Measurements from ENCODE around the gene OPTN. TPM values are rescaled to one million over a fixed set of nuclear protein-coding genes. Genes with fewer than 3 reads are reported as not detected.

OPTN gene
- total RNA-seq, 3 donors from 2014 or later (not counting 1 experiment from before 2014, with no cell fraction given) = 140 to 177 (median 161) TPM

- no peak for ATAC-seq
- H3K9me3 Mint-ChIP-seq = no peaks in the 10 kb centered on the region
- Histone ChIP-seq H3K4me1 (ENCODE audit: control insufficient read depth, insufficient read depth, low read length) (peaks cover 9% of the 10 kb centered on the region), H3K27me3 (ENCODE audit: control insufficient read depth, insufficient read depth, low read length) (no peaks in the 10 kb centered on the region), H3K9me3 (ENCODE audit: control insufficient read depth, insufficient read depth, low read length) (no peaks in the 10 kb centered on the region), H3K27ac (ENCODE audit: low read length) (no peak overlapping the region), H3K4me3 (ENCODE audit: low read length) (no peak overlapping the region), H3K36me3 (ENCODE audit: control insufficient read depth, insufficient read depth, low read length) (no peaks in the 10 kb centered on the region)
- no peaks in the 10 kb centered on the region for H3K36me3 Mint-ChIP-seq
- no peak overlapping the region for H3K27ac Mint-ChIP-seq
- peaks cover 21 to 27% of the 10 kb centered on the region in 2 donors for H3K4me1 Mint-ChIP-seq
- no peak overlapping the region for H3K4me3 Mint-ChIP-seq
- no peak for DNase-seq
- intact Hi-C loops (cut with micrococcal nuclease) = loop anchor here (5.0 kb wide), 2 partner anchors 67 to 188 kb away; no protein-coding TSS in a partner anchor
- whole genome bisulfite sequencing (ENCODE audit: insufficient coverage) = 94% methylated on average over 3 of the region's 3 CpGs
- TF ChIP-seq, protein P1, sequence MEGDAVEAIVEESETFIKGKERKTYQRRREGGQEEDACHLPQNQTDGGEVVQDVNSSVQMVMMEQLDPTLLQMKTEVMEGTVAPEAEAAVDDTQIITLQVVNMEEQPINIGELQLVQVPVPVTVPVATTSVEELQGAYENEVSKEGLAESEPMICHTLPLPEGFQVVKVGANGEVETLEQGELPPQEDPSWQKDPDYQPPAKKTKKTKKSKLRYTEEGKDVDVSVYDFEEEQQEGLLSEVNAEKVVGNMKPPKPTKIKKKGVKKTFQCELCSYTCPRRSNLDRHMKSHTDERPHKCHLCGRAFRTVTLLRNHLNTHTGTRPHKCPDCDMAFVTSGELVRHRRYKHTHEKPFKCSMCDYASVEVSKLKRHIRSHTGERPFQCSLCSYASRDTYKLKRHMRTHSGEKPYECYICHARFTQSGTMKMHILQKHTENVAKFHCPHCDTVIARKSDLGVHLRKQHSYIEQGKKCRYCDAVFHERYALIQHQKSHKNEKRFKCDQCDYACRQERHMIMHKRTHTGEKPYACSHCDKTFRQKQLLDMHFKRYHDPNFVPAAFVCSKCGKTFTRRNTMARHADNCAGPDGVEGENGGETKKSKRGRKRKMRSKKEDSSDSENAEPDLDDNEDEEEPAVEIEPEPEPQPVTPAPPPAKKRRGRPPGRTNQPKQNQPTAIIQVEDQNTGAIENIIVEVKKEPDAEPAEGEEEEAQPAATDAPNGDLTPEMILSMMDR (IDR thresholded peaks at IDR 0.05) = no peak
- no peaks in the 10 kb centered on the region for H3K27me3 Mint-ChIP-seq (ENCODE audit: low read depth in 2 of 2)
These were observed 63.9 kb downstream of the OPTN start for GRCh38 chr10:13163859-13164258.

- TF ChIP-seq, protein P1 (IDR thresholded peaks at IDR 0.05) = no peak
- no peaks in the 10 kb centered on the region for H3K36me3 ChIP-seq (ENCODE audit: control insufficient read depth, insufficient read depth, low read length)
- no peak for ATAC-seq
- H3K27me3 ChIP-seq (ENCODE audit: control insufficient read depth, insufficient read depth, low read length) = no peaks in the 10 kb centered on the region
- no peak overlapping the region for H3K27ac ChIP-seq (ENCODE audit: low read length)
- H3K9me3 ChIP-seq (ENCODE audit: control insufficient read depth, insufficient read depth, low read length) = no peaks in the 10 kb centered on the region
- intact Hi-C loops (cut with micrococcal nuclease) = no loop called here
- H3K4me3 ChIP-seq (ENCODE audit: low read length) = no peak overlapping the region
- Mint-ChIP-seq H3K27ac (no peak overlapping the region), H3K4me1 (peaks cover 21% of the 10 kb centered on the region in 2 donors), H3K27me3 (ENCODE audit: low read depth in 2 of 2) (no peaks in the 10 kb centered on the region), H3K36me3 (no peaks in the 10 kb centered on the region), H3K9me3 (no peaks in the 10 kb centered on the region), H3K4me3 (no peak overlapping the region)
- H3K4me1 ChIP-seq (ENCODE audit: control insufficient read depth, insufficient read depth, low read length) = peaks cover 9% of the 10 kb centered on the region
- no peak for DNase-seq
These were observed 65.2 kb downstream of the OPTN start for GRCh38 chr10:13165177-13165576.

- no peaks in the 10 kb centered on the region for H3K9me3 ChIP-seq (ENCODE audit: control insufficient read depth, insufficient read depth, low read length)
- no peak overlapping the region for H3K4me3 Mint-ChIP-seq
- intact Hi-C loops (cut with micrococcal nuclease) = no loop called here
These were observed 67.6 kb downstream of the OPTN start for GRCh38 chr10:13167568-13167967.

DNA sequence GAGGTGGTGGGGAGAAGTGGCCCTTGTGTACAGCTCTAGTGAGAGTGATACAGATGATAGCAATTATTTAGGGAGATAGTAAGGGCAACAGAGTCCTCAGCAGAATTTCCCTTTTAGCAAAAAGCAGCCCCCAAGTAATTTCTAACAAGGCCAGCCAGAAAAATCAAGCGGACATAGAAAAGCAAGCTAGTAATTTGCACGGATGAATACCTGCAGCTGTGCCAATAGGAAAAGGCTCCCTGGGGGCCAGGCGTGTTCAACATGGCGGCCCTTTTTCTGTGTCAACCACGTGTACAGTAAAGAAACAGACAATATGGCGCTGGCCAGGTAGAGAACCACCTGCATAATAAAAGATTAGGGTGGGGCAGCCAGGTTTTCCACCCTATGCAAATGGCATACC lies 68.8 kb downstream of the OPTN start:
- H3K4me3 Mint-ChIP-seq = no peak overlapping the region
- intact Hi-C loops (cut with micrococcal nuclease) = no loop called here
- Histone ChIP-seq H3K4me3 (ENCODE audit: low read length) (no peak overlapping the region), H3K36me3 (ENCODE audit: control insufficient read depth, insufficient read depth, low read length) (no peaks in the 10 kb centered on the region), H3K27me3 (ENCODE audit: control insufficient read depth, insufficient read depth, low read length) (no peaks in the 10 kb centered on the region), H3K4me1 (ENCODE audit: control insufficient read depth, insufficient read depth, low read length) (no peaks in the 10 kb centered on the region), H3K27ac (ENCODE audit: low read length) (no peak overlapping the region), H3K9me3 (ENCODE audit: control insufficient read depth, insufficient read depth, low read length) (no peaks in the 10 kb centered on the region)
- WGBS (ENCODE audit: insufficient coverage) = 94% methylated on average over 6 of the region's 6 CpGs
- H3K27ac Mint-ChIP-seq = no peak overlapping the region
- H3K9me3 Mint-ChIP-seq = no peaks in the 10 kb centered on the region
- H3K4me1 Mint-ChIP-seq = no peaks in the 10 kb centered on the region
- ATAC-seq (no peak), DNase-seq (no peak)
- no peaks in the 10 kb centered on the region for H3K36me3 Mint-ChIP-seq
- TF ChIP-seq, protein P1 (IDR thresholded peaks at IDR 0.05) = no peak
- no peaks in the 10 kb centered on the region for H3K27me3 Mint-ChIP-seq (ENCODE audit: low read depth in 2 of 2)

More at GRCh38 chr10:13167568-13167967, 67.6 kb downstream of the OPTN start:
- no peaks in the 10 kb centered on the region for H3K36me3 Mint-ChIP-seq
- no peaks in the 10 kb centered on the region for H3K36me3 ChIP-seq (ENCODE audit: control insufficient read depth, insufficient read depth, low read length)
- H3K27me3 Mint-ChIP-seq (ENCODE audit: low read depth in 2 of 2) = no peaks in the 10 kb centered on the region
- H3K27ac ChIP-seq (ENCODE audit: low read length) = no peak overlapping the region
- H3K27me3 ChIP-seq (ENCODE audit: control insufficient read depth, insufficient read depth, low read length) = no peaks in the 10 kb centered on the region
- no peak overlapping the region for H3K27ac Mint-ChIP-seq
- DNase-seq = no peak
- TF ChIP-seq, protein P1 (IDR thresholded peaks at IDR 0.05) = no peak
- H3K4me3 ChIP-seq (ENCODE audit: low read length) = no peak overlapping the region
- no peaks in the 10 kb centered on the region for H3K4me1 Mint-ChIP-seq
- 97% methylated on average over 7 of the region's 7 CpGs for WGBS (ENCODE audit: insufficient coverage)
- no peaks in the 10 kb centered on the region for H3K4me1 ChIP-seq (ENCODE audit: control insufficient read depth, insufficient read depth, low read length)
- H3K9me3 Mint-ChIP-seq = no peaks in the 10 kb centered on the region
- ATAC-seq = no peak

Measured in natural killer cell (primary cell).